Astrocyte (in vitro differentiated cells and primary cell): ENCODE data around the gene MIP.

Source experiments
- EZH2 ChIP-seq: IDR thresholded peaks from 2 replicates; pipeline ENCODE4 v1.6.1; 2012; ENCODE audit warnings: mild to moderate bottlenecking, low read length, inconsistent platforms; ENCODE audit not compliant: insufficient read depth
- TF ChIP-seq, protein P1 (sequence below): IDR thresholded peaks from 2 replicates; pipeline ENCODE4 v1.5.1; 2011; ENCODE audit warnings: low read depth, mild to moderate bottlenecking, inconsistent platforms, low read length, moderate library complexity; ENCODE audit not compliant: insufficient read depth

DNA sequence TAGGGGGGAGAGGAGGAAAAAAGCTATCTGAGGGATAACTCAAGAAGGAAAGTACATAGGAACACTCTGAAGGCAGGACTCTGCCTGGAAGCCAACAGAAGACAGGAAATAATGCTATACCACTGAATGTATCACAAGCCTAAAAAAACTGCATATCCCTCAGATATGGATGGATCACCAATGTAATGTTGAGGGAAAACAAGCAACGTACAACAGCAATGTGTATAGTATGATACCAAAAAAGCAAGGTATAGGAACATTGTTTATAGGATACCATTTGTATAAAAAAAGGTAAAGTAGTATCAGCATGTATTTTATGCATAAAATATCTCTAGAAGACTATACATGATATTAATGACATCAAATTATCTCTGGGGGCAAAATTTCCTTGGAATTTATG, 30.1 kb upstream of the MIP start:
- TF ChIP-seq, protein P1, sequence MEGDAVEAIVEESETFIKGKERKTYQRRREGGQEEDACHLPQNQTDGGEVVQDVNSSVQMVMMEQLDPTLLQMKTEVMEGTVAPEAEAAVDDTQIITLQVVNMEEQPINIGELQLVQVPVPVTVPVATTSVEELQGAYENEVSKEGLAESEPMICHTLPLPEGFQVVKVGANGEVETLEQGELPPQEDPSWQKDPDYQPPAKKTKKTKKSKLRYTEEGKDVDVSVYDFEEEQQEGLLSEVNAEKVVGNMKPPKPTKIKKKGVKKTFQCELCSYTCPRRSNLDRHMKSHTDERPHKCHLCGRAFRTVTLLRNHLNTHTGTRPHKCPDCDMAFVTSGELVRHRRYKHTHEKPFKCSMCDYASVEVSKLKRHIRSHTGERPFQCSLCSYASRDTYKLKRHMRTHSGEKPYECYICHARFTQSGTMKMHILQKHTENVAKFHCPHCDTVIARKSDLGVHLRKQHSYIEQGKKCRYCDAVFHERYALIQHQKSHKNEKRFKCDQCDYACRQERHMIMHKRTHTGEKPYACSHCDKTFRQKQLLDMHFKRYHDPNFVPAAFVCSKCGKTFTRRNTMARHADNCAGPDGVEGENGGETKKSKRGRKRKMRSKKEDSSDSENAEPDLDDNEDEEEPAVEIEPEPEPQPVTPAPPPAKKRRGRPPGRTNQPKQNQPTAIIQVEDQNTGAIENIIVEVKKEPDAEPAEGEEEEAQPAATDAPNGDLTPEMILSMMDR, result no peak
- TF ChIP-seq EZH2, result no peak
